ENCODE data around the gene PGM2.

The PGM2 gene

DNA sequence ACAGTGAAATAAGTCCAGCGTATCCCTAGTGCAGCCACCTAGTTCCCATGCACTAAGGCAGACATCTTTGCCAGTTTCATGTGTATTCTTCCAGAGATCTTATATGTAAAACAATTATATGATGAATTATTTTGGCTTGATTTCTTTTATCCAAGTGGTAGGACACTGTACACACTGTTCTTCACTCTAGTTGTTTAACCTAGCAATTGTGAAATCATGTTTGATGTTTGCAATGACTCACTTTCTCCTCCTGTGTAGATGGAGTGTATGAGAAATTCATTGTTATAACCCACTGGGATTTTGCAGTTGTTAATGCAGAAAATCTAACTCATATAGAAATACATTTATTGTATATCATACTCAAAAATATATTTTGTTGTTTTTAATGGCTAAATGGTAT is 46.9 kb downstream of the PGM2 start:
- no peak for DNase-seq (ENCODE audit: extremely low spot score)
- CTCF ChIA-PET = no interaction called here
- POLR2A ChIA-PET = no interaction called here
- TF ChIP-seq, protein P1, sequence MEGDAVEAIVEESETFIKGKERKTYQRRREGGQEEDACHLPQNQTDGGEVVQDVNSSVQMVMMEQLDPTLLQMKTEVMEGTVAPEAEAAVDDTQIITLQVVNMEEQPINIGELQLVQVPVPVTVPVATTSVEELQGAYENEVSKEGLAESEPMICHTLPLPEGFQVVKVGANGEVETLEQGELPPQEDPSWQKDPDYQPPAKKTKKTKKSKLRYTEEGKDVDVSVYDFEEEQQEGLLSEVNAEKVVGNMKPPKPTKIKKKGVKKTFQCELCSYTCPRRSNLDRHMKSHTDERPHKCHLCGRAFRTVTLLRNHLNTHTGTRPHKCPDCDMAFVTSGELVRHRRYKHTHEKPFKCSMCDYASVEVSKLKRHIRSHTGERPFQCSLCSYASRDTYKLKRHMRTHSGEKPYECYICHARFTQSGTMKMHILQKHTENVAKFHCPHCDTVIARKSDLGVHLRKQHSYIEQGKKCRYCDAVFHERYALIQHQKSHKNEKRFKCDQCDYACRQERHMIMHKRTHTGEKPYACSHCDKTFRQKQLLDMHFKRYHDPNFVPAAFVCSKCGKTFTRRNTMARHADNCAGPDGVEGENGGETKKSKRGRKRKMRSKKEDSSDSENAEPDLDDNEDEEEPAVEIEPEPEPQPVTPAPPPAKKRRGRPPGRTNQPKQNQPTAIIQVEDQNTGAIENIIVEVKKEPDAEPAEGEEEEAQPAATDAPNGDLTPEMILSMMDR (IDR thresholded peaks at IDR 0.05; ENCODE audit: control extremely low read depth, extremely low read depth, low read depth, missing control alignments) = no peak

GRCh38 chr4:37876156-37876555 is 49.7 kb downstream of the PGM2 start:
- CTCF ChIA-PET = interaction anchor here (1.1 to 1.4 kb wide), 3 partner anchors 8 to 14 kb away, joined by 3 read pairs; no protein-coding TSS in a partner anchor
- POLR2A ChIA-PET = no interaction called here
- DNase-seq (ENCODE audit: extremely low spot score) = no peak
- TF ChIP-seq, protein P1 (IDR thresholded peaks at IDR 0.05; ENCODE audit: control extremely low read depth, extremely low read depth, low read depth, missing control alignments) = no peak

GRCh38 chr4:37879365-37879764 is 52.9 kb downstream of the PGM2 start:
- TF ChIP-seq, protein P1 (IDR thresholded peaks at IDR 0.05; ENCODE audit: control extremely low read depth, extremely low read depth, low read depth, missing control alignments) = no peak
- ChIA-PET CTCF (no interaction called here), POLR2A (no interaction called here)
- DNase-seq (ENCODE audit: extremely low spot score) = no peak

GRCh38 chr4:37881811-37882210 is 55.3 kb downstream of the PGM2 start:
- ChIA-PET POLR2A (interaction anchor here (0.5 kb wide), 1 partner anchor 9 kb away, joined by 4 read pairs; the partner anchor contains the start of gene TBC1D1), CTCF (no interaction called here)
- DNase-seq (ENCODE audit: extremely low spot score) = no peak
- TF ChIP-seq, protein P1 (IDR thresholded peaks at IDR 0.05; ENCODE audit: control extremely low read depth, extremely low read depth, low read depth, missing control alignments) = no peak

GRCh38 chr4:37882665-37883296 is 56.3 kb downstream of the PGM2 start:
- ChIA-PET POLR2A (no interaction called here), CTCF (no interaction called here)
- TF ChIP-seq, protein P1 (IDR thresholded peaks at IDR 0.05; ENCODE audit: control extremely low read depth, extremely low read depth, low read depth, missing control alignments) = no peak
- no peak for DNase-seq (ENCODE audit: extremely low spot score)

- ChIA-PET POLR2A (no interaction called here), CTCF (no interaction called here)
- DNase-seq (ENCODE audit: extremely low spot score) = no peak
- TF ChIP-seq, protein P1 (IDR thresholded peaks at IDR 0.05; ENCODE audit: control extremely low read depth, extremely low read depth, low read depth, missing control alignments) = no peak
These were observed 58.5 kb downstream of the PGM2 start for GRCh38 chr4:37884855-37885487.
